Left lung (tissue), 10 donors: ENCODE results near the gene ZBTB8A. TPM values are rescaled to one million over a fixed set of nuclear protein-coding genes. Genes with fewer than 3 reads are reported as not detected.
"Not testable (repeated sequence)": the region's sequence is repeated elsewhere in the genome, so short reads cannot be mapped to it uniquely, and the experiment has no call there.

Experiments
- ATAC-seq: fragments of 200-7000 bp; cut with Tn5 transposase; one replicate; pipeline ENCODE4 v1.9.1; 2020; ENCODE audit warnings: moderate library complexity
- DNase-seq, 4 donors: peaks; one replicate each; pipeline ENCODE4 v3.0.0-alpha.2; 2013 to 2020
- H3K27ac ChIP-seq, 2 donors: fragments of 200-600 bp; sonication (generic) in 1 of 2; one replicate each; pipeline versions ENCODE4 v1.5.0 to v1.8.0; 2020 to 2021
- H3K27me3 ChIP-seq, 2 donors: fragments of 200-600 bp; sonication (generic) in 1 of 2; one replicate each; pipeline versions ENCODE4 v1.5.0 to v1.8.0; 2020 to 2021
- H3K36me3 ChIP-seq, 2 donors: fragments of 200-600 bp; sonication (generic) in 1 of 2; one replicate each; pipeline versions ENCODE4 v1.5.0 to v1.8.0; 2020 to 2021
- H3K4me1 ChIP-seq, 2 donors: fragments of 200-600 bp; one replicate each; pipeline ENCODE4 v1.8.0; 2021
- H3K4me3 ChIP-seq, 2 donors: fragments of 200-600 bp; sonication (generic) in 1 of 2; one replicate each; pipeline versions ENCODE4 v1.5.0 to v1.8.0; 2020 to 2021; ENCODE audit warnings: mild to moderate bottlenecking in 1 of 2
- H3K9me3 ChIP-seq, 2 donors: fragments of 200-600 bp; sonication (generic) in 1 of 2; one replicate each; pipeline versions ENCODE4 v1.5.0 to v1.8.0; 2020 to 2021
- intact Hi-C, 2 donors: fragments of 100-400 bp; cut with DNase I; formaldehyde crosslinking; loops; one replicate each; pipeline versions ENCODE4 v1.11.2 to v1.14.2; 2022
- polyA plus RNA-seq, 6 donors: library from polyadenylated mRNA; unstranded; fragments of 120-200 nt; gene quantifications; one replicate each; pipeline ENCODE4 v1.2.1, GENCODE V29; 2013; ENCODE audit not compliant: insufficient read length in 6 of 6
- total RNA-seq, 2 donors: library from RNA; stranded (reverse); fragmentation: NEBNext Ultra II Directional; extraction: Animal tissue kit (Norgen Biotek cat#: 25700); gene quantifications; one replicate each; pipeline ENCODE4 v1.2.1, GENCODE V29; 2021
- TF ChIP-seq, protein P1 (sequence below), 2 donors: fragments of 200-600 bp; sonication (generic) in 1 of 2; IDR thresholded peaks; one replicate each; pipeline versions ENCODE4 v1.5.0 to v1.8.0; 2021; ENCODE audit warnings: antibody characterized with exemption in 2 of 2
- donor health status: DM: no; HTN: yes; CAD: no.
- donor health status: DM: no; HTN: no; CAD: no.

The ZBTB8A gene
- total and polyA plus RNA-seq, 8 donors: 8.6 to 17.3 (median 14.4) TPM

DNA sequence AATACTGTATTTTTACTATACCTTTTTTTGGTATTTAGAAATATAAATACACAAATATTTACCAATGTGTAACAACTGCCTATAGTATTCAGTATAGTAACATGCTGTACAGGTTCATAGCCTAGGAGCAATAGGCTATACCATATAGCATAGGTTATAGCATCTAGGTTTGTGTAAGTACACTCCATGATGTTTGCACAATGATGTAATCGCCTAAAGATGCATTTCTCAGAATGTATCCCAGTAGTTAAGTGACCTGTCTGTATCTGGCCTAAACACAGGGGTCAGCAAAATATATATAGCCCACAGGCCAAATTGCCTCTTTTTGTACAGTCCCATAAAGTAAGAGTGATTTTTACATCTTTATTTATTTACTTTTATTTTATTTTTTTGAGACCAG lies 86.9 kb downstream of the ZBTB8A start:
- peaks cover 0 to 63% of the 10 kb centered on the region in 2 donors for H3K36me3 ChIP-seq

DNA sequence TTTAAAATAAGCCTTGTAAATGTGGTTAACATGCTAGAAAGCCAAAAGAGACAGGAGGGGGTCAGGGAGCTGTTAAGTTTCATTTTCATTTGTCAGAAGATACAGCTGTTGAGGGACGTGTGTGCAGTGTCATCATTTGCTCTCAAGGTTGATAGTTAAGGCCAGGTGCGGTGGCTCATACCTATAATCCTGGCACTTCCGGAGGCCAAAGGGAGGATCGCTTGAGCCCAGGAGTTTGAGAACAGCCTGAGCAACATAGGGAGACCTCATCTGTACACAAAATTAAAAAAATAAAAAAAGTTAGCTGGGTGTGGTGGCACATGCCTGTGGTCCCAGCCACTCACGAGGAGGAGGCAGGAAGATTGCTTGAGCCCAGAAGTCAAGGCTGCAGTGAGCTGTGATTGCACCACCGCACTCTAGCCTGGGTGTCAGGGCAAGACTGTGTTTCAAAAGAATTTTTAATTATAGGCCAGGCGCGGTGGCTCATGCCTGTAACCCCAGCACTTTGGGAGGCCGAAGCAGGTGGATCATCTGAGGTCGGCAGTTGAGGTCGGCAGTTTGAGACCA lies 88.5 kb downstream of the ZBTB8A start:
- Histone ChIP-seq H3K27ac (no peak overlapping the region), H3K9me3 (no peaks in the 10 kb centered on the region), H3K4me1 (peaks cover 0 to 4% of the 10 kb centered on the region in 2 donors), H3K27me3 (no peaks in the 10 kb centered on the region), H3K36me3 (peaks cover 0 to 68% of the 10 kb centered on the region in 2 donors), H3K4me3 (no peak overlapping the region)
- intact Hi-C loops: no loop called here
- TF ChIP-seq, protein P1, sequence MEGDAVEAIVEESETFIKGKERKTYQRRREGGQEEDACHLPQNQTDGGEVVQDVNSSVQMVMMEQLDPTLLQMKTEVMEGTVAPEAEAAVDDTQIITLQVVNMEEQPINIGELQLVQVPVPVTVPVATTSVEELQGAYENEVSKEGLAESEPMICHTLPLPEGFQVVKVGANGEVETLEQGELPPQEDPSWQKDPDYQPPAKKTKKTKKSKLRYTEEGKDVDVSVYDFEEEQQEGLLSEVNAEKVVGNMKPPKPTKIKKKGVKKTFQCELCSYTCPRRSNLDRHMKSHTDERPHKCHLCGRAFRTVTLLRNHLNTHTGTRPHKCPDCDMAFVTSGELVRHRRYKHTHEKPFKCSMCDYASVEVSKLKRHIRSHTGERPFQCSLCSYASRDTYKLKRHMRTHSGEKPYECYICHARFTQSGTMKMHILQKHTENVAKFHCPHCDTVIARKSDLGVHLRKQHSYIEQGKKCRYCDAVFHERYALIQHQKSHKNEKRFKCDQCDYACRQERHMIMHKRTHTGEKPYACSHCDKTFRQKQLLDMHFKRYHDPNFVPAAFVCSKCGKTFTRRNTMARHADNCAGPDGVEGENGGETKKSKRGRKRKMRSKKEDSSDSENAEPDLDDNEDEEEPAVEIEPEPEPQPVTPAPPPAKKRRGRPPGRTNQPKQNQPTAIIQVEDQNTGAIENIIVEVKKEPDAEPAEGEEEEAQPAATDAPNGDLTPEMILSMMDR (IDR thresholded peaks at IDR 0.05): no peak
- DNase-seq: no peak
- no peak for ATAC-seq

More for the DNA sequence above, 86.9 kb downstream of the ZBTB8A start:
- ATAC-seq (no peak), DNase-seq (no peak)
- Histone ChIP-seq H3K4me3 (no peak overlapping the region), H3K27me3 (no peaks in the 10 kb centered on the region), H3K9me3 (no peaks in the 10 kb centered on the region), H3K27ac (no peak overlapping the region), H3K4me1 (peaks cover 0 to 4% of the 10 kb centered on the region in 2 donors)
- intact Hi-C loops: no loop called here
- TF ChIP-seq, protein P1 (IDR thresholded peaks at IDR 0.05): no peak

DNA sequence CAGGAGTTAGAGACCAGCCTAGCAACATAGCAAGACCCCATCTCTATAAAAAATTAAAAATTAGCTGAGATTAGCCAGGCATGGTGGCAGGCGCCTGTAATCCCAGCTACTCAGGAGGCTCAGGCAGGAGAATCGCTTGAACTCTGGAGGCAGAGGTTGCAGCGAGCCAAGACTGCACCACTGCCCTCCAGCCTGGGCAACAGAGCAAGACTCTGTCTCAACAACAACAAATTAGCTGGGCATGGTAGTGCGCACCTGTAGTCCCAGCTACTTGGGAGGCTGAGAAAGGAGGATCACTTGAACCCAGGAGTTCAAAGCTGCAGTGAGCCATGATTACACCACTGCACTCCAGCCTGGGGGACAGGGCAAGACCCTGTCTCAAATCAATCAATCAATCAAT lies 90.9 kb downstream of the ZBTB8A start:
- H3K27me3 ChIP-seq, H3K9me3 ChIP-seq, H3K27ac ChIP-seq, H3K4me3 ChIP-seq, intact Hi-C loops, DNase-seq, H3K4me1 ChIP-seq, ATAC-seq: not testable (repeated sequence)
- peaks cover 0 to 86% of the 10 kb centered on the region in 2 donors for H3K36me3 ChIP-seq

DNA sequence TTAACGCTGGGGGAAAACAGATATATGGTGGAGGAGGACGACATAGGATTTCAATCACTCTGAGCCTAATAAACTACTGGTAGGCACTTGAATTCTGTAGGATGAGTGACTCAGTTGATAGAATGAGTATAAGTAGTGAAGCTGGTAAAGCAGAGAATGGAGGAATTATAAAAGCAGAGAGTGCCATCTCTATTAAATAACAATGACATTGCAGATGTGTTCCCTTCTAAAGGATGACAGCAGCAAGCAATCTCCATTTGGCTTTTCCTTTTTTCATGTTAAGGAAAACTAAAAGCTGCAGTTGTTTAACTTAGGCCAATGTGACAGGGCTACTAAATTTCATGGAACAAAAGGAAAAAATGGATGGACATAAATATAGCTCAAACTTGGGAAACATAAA lies 93.6 kb downstream of the ZBTB8A start:
- Histone ChIP-seq H3K27ac (no peak overlapping the region), H3K4me3 (no peak overlapping the region), H3K9me3 (no peaks in the 10 kb centered on the region), H3K4me1 (peaks cover 0 to 17% of the 10 kb centered on the region in 2 donors), H3K27me3 (no peaks in the 10 kb centered on the region), H3K36me3 (peaks cover 0 to 60% of the 10 kb centered on the region in 2 donors)
- TF ChIP-seq, protein P1 (IDR thresholded peaks at IDR 0.05): no peak
- intact Hi-C loops: no loop called here
- DNase-seq (no peak), ATAC-seq (no peak)

DNA sequence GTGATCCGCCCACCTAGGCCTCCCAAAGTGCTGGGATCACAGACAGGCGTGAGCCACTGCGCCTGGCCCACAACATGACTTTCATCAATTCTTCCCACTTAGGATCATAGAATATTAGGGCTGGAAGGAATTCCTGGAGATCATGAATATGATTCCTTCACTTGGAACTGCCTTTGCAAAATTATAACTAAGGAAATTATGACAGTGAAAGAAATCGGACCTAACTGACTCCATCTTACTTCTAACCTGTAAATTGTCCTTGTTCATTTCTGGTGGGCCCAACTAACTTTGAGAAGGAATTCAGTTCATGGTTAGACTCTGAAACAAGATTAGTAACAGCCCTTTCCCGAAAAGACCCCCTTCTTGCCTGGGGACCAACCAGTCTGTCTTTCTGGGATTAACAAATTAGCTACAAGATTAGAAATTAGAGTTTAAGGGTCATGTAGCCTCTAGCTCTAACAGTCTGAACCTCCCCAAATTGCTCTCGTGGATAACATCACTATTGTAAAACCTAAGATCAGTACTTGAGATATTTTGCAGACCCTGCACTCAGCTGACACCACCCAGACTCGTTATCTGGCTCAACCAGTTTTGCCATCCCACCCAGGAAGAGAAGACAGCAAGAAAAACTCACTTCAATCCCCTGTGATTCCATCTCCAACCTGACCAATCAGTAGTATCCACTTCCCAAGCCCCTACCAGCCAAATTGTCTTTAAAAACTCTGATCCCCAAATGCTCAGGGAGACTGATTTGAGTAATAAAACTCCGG lies 96.5 kb downstream of the ZBTB8A start:
- Histone ChIP-seq H3K36me3 (peaks cover 0 to 41% of the 10 kb centered on the region in 2 donors), H3K27ac (no peak overlapping the region), H3K4me3 (no peak overlapping the region), H3K9me3 (no peaks in the 10 kb centered on the region), H3K4me1 (peaks cover 0 to 23% of the 10 kb centered on the region in 2 donors), H3K27me3 (no peaks in the 10 kb centered on the region)
- ATAC-seq (no peak), DNase-seq (no peak)
- TF ChIP-seq, protein P1 (IDR thresholded peaks at IDR 0.05): no peak
- intact Hi-C loops: no loop called here
